Endothelial cell of umbilical vein (primary cell): ENCODE measurements around the gene PROK1. TPM values are rescaled to one million over a fixed set of nuclear protein-coding genes. Genes with fewer than 3 reads are reported as not detected.

Experiments used
- BruUV-seq: library from RNA; stranded (reverse); fragments of 400-500 nt; replicated peaks from 2 replicates; lab custom pipeline; 2021; lab: Mats Ljungman, UMichigan
- CTCF ChIA-PET: fragments of 300-600, 350-600 bp; sonication (Branson Sonifier 250); formaldehyde crosslinking; loops from one replicate; lab custom pipeline; 2021; ENCODE audit warnings: antibody characterized with exemption, inconsistent platforms; lab: Charles Lee
- POLR2A ChIA-PET: fragments of 300-600, 350-600 bp; sonication (Branson Sonifier 250); formaldehyde crosslinking; loops from one replicate; lab custom pipeline; 2021; ENCODE audit warnings: antibody characterized with exemption, inconsistent platforms; lab: Charles Lee
- DNase-seq: peaks from one replicate; pipeline ENCODE4 v3.0.0-alpha.2; 2011; ENCODE audit warnings: low read depth, low spot score
- FAIRE-seq: peaks from 2 replicates; lab custom pipeline; 2011; peaks lifted over from hg19 to GRCh38; lab: Jason Lieb, UNC
- H2AFZ ChIP-seq: 2 replicates; pipeline ENCODE4 v1.6.0; 2012; ENCODE audit warnings: low read depth, low read length, control low read depth, inconsistent platforms
- H3K27ac ChIP-seq: 2 replicates; pipeline ENCODE4 v1.5.1; 2011; ENCODE audit warnings: low read depth, mild to moderate bottlenecking, control low read depth, low read length, moderate library complexity; ENCODE audit not compliant: insufficient read depth
- H3K27me3 ChIP-seq, 2 experiments: 2 replicates each; pipeline versions ENCODE4 v1.6.0 to v1.6.1; 2011; ENCODE audit warnings: low read length in 2 of 2, mixed read lengths in 1 of 2; ENCODE audit not compliant: control insufficient read depth in 2 of 2, insufficient read depth in 2 of 2
- H3K36me3 ChIP-seq, 2 experiments: 2 replicates in 1 of 2; 3 replicates in 1 of 2; pipeline ENCODE4 v1.5.1; 2011; ENCODE audit warnings: low read length in 2 of 2, mild to moderate bottlenecking in 1 of 2, moderate library complexity in 1 of 2; ENCODE audit not compliant: control insufficient read depth in 2 of 2, insufficient read depth in 2 of 2; ENCODE audit errors: extremely low read depth in 1 of 2
- H3K4me1 ChIP-seq: 3 replicates; pipeline ENCODE4 v1.5.1; 2011; ENCODE audit warnings: mild to moderate bottlenecking, low read length; ENCODE audit not compliant: control insufficient read depth, insufficient read depth; ENCODE audit errors: extremely low read depth
- H3K4me2 ChIP-seq: 2 replicates; pipeline ENCODE4 v1.6.1; 2011; ENCODE audit warnings: low read length, control low read depth, mixed read lengths; ENCODE audit not compliant: insufficient read depth
- H3K4me3 ChIP-seq, 3 experiments: fragments of 200-600 bp in 1 of 3; sonication (generic), shearing (Covaris generic) in 1 of 3; replicated peaks in 1 of 3; 2 replicates each; pipeline ENCODE4 v1.5.1; 2011 to 2016; ENCODE audit warnings: control low read depth in 3 of 3, low read length in 3 of 3, mild to moderate bottlenecking in 2 of 3, inconsistent platforms in 1 of 3, low read depth in 1 of 3, moderate library complexity in 1 of 3; ENCODE audit not compliant: insufficient read depth in 1 of 3
- H3K79me2 ChIP-seq: 2 replicates; pipeline ENCODE4 v1.6.0; 2012; ENCODE audit warnings: low read length, inconsistent platforms; ENCODE audit not compliant: control insufficient read depth, insufficient read depth
- H3K9ac ChIP-seq: replicated peaks from 2 replicates; pipeline ENCODE3; 2011; ENCODE audit warnings: low read length, control low read depth; ENCODE audit not compliant: insufficient read depth; ENCODE audit errors: extremely low read depth
- H3K9me1 ChIP-seq: replicated peaks from 3 replicates; pipeline ENCODE4 v1.6.0; 2011; ENCODE audit warnings: mild to moderate bottlenecking, low read length; ENCODE audit not compliant: control insufficient read depth, insufficient read depth; ENCODE audit errors: extremely low read depth
- H3K9me3 ChIP-seq: replicated peaks from 2 replicates; pipeline ENCODE4 v1.5.1; 2012; ENCODE audit warnings: low read length, inconsistent platforms; ENCODE audit not compliant: control insufficient read depth, insufficient read depth
- H4K20me1 ChIP-seq: replicated peaks from 2 replicates; pipeline ENCODE3; 2011; ENCODE audit warnings: mild to moderate bottlenecking, low read length; ENCODE audit not compliant: control insufficient read depth, insufficient read depth; ENCODE audit errors: extremely low read depth
- CTCF ChIP-seq, 2 donors: IDR thresholded peaks; 1 replicate in 1 of 2; 2 replicates in 1 of 2; pipeline ENCODE4 v1.5.1; 2011; ENCODE audit warnings: low read length in 2 of 2, mild to moderate bottlenecking in 2 of 2, moderate library complexity in 2 of 2, control low read depth in 1 of 2, inconsistent platforms in 1 of 2, low read depth in 1 of 2; ENCODE audit not compliant: insufficient read depth in 1 of 2; ENCODE audit errors: extremely low read depth in 1 of 2
- EZH2 ChIP-seq: IDR thresholded peaks from 2 replicates; pipeline ENCODE4 v1.6.1; 2012; ENCODE audit warnings: borderline replicate concordance, low read depth, mild to moderate bottlenecking, moderate library complexity, low read length, inconsistent platforms; ENCODE audit not compliant: severe bottlenecking
- FOS ChIP-seq: IDR thresholded peaks from 2 replicates; pipeline ENCODE4 v1.6.1; 2011; ENCODE audit warnings: mild to moderate bottlenecking, low read length, moderate library complexity, borderline replicate concordance; ENCODE audit not compliant: insufficient read depth
- GATA2 ChIP-seq: IDR thresholded peaks from 2 replicates; pipeline ENCODE4 v1.7.0; 2011; ENCODE audit warnings: low read depth, mild to moderate bottlenecking, moderate library complexity, mixed read lengths, low read length; ENCODE audit not compliant: insufficient read length, insufficient read depth
- JUN ChIP-seq: IDR thresholded peaks from 2 replicates; pipeline ENCODE4 v1.6.1; 2011; ENCODE audit warnings: borderline replicate concordance, low read depth; ENCODE audit not compliant: insufficient read length, insufficient read depth
- MYC ChIP-seq: IDR thresholded peaks from one replicate; pipeline ENCODE4 v1.6.1; 2011; ENCODE audit warnings: mild to moderate bottlenecking, low read depth, low read length
- POLR2A ChIP-seq: IDR thresholded peaks from 2 replicates; pipeline ENCODE4 v1.6.1; 2012; ENCODE audit warnings: low read depth, mild to moderate bottlenecking, control low read depth, low read length
- POLR2AphosphoS5 ChIP-seq: IDR thresholded peaks from 2 replicates; pipeline ENCODE4 v1.6.1; 2012; ENCODE audit warnings: low read depth, mild to moderate bottlenecking, control low read depth, low read length, moderate library complexity; ENCODE audit not compliant: insufficient read depth
- dilution Hi-C: fragments of 300-500 bp; cut with MboI; formaldehyde crosslinking; loops from one replicate; pipeline ENCODE4 v1.15.0; 2019; ENCODE audit warnings: low sequenced_read_pairs; ENCODE audit not compliant: extremely low pct_ligation_motif_present
- intact Hi-C: fragments of 100-400 bp; cut with micrococcal nuclease; formaldehyde crosslinking; loops from one replicate; pipeline ENCODE4 v1.10.0; 2022
- polyA plus RNA-seq, 4 experiments: library from polyadenylated mRNA; depleted of rRNA in 3 of 4; stranded (reverse) in 3 of 4; unstranded in 1 of 4; fragments of >200 nt; gene quantifications; 2 replicates each; pipeline versions ENCODE4 v1.2.1 to v1.2.3, GENCODE V29; 2011 to 2012; ENCODE audit warnings: missing spikeins in 1 of 4
- total RNA-seq: library from RNA; stranded (reverse); gene quantifications from 2 replicates; pipeline ENCODE4 v1.2.3, GENCODE V29; 2021
- TF ChIP-seq, protein P1 (sequence below): IDR thresholded peaks from 2 replicates; pipeline ENCODE4 v1.6.1; 2011; ENCODE audit not compliant: insufficient read depth, insufficient read length

PROK1 gene
- total and polyA plus RNA-seq, 2 donors (not counting 3 experiments of a cell fraction or from before 2014, with no cell fraction given) = not detected

- no peaks in the 10 kb centered on the region for H3K9me1 ChIP-seq
- POLR2A ChIA-PET = no interaction called here
- BruUV-seq = no TSS peak
- no peak overlapping the region for H3K27ac ChIP-seq
- no peaks in the 10 kb centered on the region for H3K79me2 ChIP-seq
- CTCF ChIA-PET = interaction anchor here (0.9 to 2.4 kb wide), 4 partner anchors 9 to 214 kb away, joined by 3 to 8 read pairs (median 5); no protein-coding TSS in a partner anchor
- no peak overlapping the region for H3K9ac ChIP-seq
- intact Hi-C loops (no loop called here), dilution Hi-C loops (no loop called here)
- H4K20me1 ChIP-seq = no peaks in the 10 kb centered on the region
- no peaks in the 10 kb centered on the region for H3K36me3 ChIP-seq
- no peak overlapping the region for H3K4me3 ChIP-seq
- no peak overlapping the region for H2AFZ ChIP-seq
- H3K4me2 ChIP-seq = no peak overlapping the region
- DNase-seq (no peak), FAIRE-seq (no peak)
- TF ChIP-seq JUN (no peak), POLR2A (no peak), FOS (no peak), POLR2AphosphoS5 (no peak), EZH2 (no peak), MYC (no peak), GATA2 (no peak), CTCF (IDR thresholded peaks at IDR 0.05; ENCODE audit: extremely low read depth in 1 of 2, insufficient read depth in 1 of 2, low read depth in 1 of 2, low read length in 2 of 2) (no peak)
- TF ChIP-seq, protein P1, sequence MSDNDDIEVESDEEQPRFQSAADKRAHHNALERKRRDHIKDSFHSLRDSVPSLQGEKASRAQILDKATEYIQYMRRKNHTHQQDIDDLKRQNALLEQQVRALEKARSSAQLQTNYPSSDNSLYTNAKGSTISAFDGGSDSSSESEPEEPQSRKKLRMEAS = no peak
- H3K4me1 ChIP-seq = no peaks in the 10 kb centered on the region
- H3K9me3 ChIP-seq = no peaks in the 10 kb centered on the region
- H3K27me3 ChIP-seq = peaks cover 3 to 18% of the 10 kb centered on the region in 2 experiments
Measured at GRCh38 chr1:110420874-110421793, 29.8 kb upstream of the PROK1 start.
